DLD1 (cell line): Measurements from ENCODE around the gene CCDC69.

ENCODE experiments used
- in situ Hi-C: cut with HindIII; loops from 2 replicates; pipeline ENCODE4 v1.10.0; 2017; ENCODE audit warnings: low sequenced_read_pairs

The CCDC69 gene

DNA sequence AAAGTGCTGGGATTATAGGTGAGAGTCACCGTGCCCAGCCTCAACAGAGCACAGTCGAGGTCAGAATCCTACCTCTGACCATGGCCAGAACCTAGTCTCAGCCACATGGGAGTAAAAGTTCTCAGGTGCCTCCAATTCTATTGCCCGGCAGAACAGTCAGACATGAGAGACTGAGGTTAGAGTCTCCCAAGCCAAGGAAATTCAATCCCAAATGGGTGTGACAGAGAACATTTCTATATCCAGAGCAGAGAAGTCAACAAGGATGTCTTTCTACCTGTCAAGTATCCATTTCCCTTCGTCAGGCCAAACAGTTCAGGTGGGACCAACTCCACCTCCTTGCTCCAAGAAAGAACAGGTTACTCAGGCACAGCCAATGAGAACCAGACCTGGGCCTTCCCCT is 76.9 kb downstream of the CCDC69 start:
- in situ Hi-C loops: no loop called here

DNA sequence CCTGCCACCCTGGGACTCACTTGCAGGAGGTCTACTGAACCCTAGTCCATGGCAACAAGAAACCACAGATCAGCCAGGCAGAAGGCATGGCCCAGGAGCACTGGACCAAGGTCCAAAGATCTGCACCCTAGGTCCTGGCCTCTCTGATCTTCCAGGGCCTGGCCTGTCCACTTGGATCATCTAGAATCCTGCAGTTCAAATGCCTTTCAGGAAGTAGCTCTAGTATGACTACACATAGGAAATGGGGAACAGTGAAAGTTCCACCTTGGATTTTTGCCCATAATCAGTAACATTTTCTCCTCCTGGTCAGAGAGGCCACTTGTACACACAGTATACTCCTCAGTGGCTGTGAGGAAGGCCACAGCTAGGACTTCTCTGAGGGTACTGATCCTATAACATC is 77.8 kb downstream of the CCDC69 start:
- in situ Hi-C loops: no loop called here

DNA sequence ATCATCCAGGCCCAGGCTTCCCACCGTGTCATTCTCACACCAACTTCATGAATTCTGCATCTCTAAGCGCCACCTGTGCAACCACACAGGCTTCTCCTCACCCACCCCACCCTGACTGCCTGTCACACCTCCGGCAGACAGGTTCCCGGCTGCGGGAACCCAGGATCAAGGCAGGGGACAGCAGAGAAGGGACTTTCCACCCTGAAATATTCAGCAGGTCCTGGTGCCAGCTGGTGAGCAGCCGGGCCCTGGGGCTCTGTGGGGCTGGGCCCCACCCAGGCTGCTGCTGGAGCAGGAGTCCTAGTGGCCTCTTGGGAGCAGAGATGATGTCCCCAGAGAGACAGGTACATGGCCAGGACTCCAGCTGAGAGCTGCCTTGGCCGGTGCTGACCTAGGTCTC is 79.0 kb downstream of the CCDC69 start:
- in situ Hi-C loops: no loop called here

DNA sequence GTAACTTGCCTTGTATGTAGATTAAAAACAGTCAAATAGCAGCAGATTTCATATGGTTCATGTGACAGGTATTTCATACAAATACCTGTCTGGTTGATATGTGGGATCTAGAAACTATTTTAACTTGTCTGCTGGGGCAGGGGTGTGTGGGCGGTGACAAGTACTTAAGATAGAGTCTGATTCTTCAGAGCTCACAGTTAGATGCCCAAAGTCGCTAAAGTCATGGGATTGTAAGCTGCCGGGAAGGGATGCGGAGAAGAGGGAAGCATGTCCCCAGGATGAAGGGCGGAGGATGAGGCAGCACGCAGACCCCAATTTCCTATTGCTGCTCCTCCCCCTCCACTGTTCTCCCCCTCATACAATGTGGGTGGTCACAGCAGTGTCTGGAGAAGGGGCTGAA is 79.6 kb downstream of the CCDC69 start:
- in situ Hi-C loops: no loop called here

DNA sequence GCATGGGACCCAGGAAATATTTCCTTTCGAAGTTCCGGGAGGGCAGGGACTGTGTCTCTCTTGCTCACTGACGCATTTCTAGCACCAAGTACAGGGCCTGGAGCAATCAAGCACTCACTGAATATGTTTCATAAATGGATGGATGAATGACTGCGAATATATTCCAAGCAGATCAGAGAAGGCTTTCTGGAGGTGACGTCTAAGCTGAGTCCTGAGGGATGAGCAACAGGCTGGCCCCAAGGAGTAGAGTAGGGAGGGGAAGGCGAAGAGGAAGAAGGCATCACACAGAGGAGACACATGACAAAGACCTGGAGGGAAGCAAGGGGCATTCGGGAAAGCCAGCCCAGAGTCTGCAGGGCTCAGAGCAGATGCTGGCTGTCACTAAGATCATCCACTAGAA is 80.2 kb downstream of the CCDC69 start:
- in situ Hi-C loops: no loop called here

DNA sequence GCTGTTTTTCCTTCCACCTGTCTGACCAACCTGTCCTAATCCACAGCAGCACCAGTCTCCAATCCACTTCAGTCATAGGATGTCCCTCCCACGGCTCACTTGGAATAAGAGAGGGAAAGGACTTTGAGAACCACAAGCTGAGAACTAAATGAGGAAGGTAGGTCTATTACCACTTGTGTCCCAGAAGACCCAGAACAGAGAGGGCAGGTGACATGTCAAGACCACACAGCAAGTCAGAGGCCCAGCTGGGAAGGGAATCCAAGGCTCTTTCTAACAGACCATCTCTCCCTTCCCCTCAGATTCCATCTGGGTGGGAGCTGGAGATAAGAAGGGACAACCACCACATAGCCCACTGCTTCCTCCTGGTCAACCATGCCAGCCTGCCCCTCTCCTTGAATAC is 81.0 kb downstream of the CCDC69 start:
- in situ Hi-C loops: no loop called here

DNA sequence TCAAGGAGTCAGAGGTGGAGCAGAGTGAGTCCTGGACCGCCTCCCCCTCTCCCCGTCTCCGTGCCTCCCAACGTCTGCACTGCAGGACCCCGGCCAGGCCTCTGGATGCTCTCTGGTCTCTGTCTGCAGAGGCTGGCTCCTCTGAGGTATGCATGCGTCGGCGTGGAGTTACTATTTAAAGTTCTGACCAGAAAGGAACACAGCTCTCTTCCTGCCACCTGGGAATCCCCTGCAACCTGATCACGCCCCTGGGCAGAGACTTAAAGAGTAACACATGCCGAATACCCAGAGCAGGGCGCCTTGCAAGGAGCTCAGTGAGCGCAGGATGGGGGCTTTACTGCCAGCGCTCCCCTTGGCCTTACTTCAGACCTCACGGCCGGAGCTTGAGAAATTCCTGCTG is 82.4 kb downstream of the CCDC69 start:
- in situ Hi-C loops: no loop called here

DNA sequence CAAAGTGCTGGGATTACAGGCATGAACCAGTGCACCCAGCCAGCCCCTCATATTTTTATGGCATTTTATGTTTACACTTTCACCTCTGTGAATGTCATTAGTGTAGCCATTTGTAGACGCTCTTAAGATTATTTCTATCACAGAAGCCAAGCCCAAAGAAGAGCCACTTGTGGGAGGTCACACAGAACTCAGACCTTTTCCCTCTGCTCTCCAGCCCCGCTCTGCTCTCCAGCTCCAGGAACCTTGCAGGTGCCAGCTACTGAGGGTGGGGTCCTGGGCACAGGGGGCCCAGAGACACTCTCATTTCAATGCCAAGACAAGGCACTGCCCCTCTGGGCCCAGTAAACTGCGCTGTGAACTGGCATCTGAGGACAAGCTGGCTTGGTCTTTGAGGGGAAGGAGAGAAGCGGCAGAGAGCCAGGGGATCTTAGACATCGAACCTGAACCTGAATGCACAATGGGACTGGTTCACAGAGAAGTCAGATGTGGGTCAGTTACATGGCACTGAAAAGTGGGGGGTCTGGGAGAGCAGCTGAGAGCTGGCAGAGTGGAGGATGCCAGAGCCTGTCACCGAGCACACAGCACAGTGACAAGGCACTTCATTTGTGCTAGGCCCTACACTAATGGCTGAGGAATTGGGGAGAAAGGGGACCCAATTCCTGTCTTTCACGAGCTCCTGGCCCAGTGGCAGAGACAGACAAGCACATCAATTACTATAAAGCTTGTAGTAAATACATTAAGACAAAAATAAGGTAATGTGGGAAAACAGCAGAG is 83.0 kb downstream of the CCDC69 start:
- in situ Hi-C loops: no loop called here

DNA sequence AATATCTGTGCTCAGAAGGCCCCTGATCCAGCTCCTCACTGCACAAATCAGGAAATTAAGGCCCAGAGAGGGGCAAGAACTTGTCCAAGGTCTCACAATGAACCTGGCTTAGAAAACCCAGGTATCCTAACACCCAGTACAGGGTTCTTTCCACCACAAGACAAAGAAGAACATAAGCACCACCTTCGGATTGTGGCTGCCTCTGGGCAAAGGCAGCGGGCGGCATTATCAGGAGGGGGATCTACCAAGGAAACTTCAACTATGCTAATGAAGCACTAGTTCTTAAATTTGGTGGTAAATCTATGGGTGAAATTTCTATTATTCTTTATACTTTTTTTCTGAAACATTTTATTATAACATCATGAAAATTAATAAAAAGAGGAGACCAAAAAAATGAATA is 84.2 kb downstream of the CCDC69 start:
- in situ Hi-C loops: no loop called here

DNA sequence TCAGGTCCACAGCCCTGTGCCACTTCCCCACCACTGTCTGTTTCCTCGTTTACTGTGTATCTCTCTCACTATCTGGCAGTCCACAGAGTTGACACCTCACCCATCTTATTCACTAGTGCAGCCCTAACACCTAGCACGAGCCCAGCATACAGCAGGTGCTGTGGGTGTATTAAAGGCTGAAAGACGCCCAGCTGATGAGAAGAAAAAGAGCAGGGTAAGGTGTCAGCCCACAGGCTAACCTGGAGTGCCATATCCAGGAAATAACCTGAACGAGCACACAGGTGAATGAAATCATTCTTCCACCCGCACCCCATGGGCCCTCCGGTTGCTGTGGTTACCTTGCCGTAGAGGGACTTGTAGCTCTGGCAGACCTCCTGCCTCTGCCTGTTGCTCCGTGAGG is 84.9 kb downstream of the CCDC69 start:
- in situ Hi-C loops: no loop called here

DNA sequence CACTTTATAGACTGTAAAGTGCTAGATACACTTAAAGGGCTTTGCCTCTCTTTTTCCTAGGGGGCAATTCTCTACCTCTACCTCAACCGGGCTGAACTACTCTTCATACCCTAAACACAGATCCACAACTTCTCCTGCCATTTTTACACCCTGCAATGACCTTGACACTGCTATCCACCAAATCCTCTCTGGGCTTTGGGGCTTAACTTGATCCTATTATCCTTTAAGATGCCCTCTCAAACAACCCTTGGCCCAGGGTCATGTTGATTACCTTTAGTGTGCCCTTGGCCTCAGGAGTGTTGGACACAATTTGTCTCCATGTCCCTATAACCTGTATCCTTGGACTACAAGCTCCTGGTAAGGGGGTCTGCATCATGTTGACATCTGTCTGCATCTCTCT is 85.8 kb downstream of the CCDC69 start:
- in situ Hi-C loops: no loop called here

DNA sequence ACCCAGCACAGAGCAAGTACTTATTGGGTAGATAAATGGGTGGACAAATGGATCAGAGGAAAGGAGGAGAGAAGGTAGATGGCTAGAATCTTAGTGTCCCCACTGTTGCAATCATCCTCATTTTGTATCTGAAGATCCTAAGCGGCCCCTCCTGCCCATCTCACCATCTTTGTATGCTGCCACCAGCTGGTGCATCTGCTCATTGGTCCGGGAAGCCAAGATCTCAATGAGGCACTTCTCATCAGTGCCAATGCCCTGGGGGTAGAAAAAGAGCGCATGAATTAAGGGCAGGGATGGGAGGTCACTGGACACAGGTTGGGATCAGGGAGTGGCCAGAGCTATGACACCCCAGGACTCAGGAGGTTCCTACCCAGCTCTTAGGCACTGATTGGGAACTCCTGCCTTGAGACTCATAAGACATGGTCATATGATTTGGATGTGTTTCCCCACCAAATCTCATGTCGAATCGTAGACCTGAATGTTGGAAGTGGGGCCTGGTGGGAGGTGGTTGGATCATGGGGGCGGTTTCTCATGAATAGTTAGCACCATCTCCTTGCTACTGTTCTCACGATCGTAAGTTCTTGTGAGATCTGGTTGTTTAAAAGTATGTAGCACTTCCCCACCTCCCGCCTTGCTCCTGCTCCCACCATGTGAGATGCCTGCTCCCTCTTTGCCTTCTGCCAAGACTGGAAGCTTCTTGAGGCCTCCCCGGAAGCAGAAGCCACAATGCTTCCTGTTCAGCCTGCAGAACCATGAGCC is 86.6 kb downstream of the CCDC69 start:
- in situ Hi-C loops: no loop called here

DNA sequence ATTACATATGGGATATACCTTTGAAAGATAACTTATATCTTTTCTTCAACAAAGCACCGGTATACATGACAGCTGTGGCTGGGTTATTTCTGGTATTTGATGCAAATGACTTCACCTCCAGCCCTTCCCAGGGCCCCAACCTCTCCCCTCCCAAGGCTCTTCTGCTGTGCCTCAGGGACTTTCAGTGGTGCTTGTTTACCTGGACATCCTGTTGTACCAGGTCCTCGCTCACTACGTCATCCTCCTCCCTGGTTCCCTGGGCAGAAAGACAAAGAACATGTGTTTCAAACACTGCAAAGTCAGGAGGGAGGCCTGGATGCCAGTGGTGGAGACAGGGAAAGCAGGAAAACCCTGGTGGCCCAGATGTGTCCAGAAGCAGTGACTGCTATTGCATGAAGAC is 89.7 kb downstream of the CCDC69 start:
- in situ Hi-C loops: no loop called here

DNA sequence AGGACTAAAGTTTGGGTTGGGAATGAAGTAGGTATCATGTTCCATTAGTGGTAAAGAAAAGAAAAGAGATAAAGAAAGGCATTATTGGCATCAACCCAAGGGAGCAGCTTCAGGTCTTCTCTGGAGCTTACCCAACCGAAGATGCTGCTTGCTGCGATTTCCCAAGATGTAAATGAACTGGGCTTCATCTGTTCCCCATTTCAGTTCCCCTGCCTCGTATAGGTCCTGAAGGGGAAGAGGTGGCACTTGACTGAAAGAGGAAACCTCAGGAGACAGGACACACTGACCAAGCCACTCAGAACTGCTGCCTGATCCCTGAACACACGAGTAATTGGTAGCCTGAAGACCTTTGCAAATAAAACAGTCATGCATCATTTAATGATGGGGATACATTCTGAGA is 90.9 kb downstream of the CCDC69 start:
- in situ Hi-C loops: no loop called here
